ENCODE data around the gene PLEKHG5.
"Not testable (repeated sequence)": the region's sequence is repeated elsewhere in the genome, so short reads cannot be mapped to it uniquely, and the experiment has no call there.

Gene PLEKHG5

DNA sequence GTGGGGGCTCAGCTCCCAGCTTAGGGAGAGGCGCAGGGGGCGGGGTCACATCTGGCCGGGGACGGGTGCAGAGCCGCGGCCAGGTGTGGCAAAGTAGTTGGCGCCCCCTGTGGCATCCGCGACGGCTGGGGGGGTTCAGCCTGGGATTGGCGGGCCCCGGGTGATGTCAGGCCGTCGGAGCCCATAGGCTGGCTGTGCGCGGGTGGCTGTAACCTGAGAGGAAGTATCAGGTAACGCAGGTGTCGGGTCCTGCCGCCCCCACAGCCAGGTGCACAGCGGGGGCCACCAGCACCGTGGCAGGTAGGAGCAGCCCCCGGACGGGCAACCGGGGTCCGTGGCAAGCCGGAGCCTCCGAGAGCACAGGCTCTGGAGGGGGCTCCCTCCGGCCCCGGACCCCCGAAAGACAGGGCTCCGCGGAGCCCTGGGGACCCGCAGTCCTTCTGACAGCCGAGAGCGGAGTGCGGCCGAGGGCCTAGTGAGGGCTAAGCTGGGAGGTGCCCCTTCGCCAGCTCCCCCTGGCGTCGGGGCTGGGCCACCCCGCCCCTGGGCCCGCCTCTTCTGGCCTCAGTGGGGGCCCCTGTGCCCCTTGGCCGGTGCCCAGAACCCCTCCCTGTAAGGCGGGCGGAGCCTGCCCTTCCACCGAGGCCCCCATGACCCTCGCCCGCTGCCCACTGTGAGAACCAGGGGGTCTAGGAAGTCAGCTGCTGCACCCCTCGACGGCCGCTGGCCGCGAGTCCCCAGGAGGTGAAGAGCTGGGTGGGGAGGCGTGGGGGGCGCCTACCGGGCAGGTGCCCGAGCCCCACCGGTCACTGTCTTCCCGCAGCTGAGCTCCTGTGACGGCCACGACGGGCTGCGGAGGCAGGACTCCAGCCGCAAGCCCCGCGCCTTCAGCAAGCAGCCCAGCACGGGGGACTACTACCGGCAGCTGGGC, 43.4 kb downstream of the PLEKHG5 start:
- no peaks in the 10 kb centered on the region for H3K4me1 ChIP-seq (ENCODE audit: low read length)
- H3K4me3 ChIP-seq (ENCODE audit: low read length): peak overlapping the region; percentile 67
- no peaks in the 10 kb centered on the region for H3K36me3 ChIP-seq (replicated peaks; ENCODE audit: low read depth, low read length)
- TF ChIP-seq, protein P1, sequence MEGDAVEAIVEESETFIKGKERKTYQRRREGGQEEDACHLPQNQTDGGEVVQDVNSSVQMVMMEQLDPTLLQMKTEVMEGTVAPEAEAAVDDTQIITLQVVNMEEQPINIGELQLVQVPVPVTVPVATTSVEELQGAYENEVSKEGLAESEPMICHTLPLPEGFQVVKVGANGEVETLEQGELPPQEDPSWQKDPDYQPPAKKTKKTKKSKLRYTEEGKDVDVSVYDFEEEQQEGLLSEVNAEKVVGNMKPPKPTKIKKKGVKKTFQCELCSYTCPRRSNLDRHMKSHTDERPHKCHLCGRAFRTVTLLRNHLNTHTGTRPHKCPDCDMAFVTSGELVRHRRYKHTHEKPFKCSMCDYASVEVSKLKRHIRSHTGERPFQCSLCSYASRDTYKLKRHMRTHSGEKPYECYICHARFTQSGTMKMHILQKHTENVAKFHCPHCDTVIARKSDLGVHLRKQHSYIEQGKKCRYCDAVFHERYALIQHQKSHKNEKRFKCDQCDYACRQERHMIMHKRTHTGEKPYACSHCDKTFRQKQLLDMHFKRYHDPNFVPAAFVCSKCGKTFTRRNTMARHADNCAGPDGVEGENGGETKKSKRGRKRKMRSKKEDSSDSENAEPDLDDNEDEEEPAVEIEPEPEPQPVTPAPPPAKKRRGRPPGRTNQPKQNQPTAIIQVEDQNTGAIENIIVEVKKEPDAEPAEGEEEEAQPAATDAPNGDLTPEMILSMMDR (IDR thresholded peaks at IDR 0.05; ENCODE audit: low read depth, low read length): no peak
- no peak for TF ChIP-seq EZH2phosphoT487 (IDR thresholded peaks at IDR 0.05; ENCODE audit: low read depth)
- H3K79me2 ChIP-seq (ENCODE audit: low read length): no peaks in the 10 kb centered on the region
- no peak overlapping the region for H3K27ac ChIP-seq (ENCODE audit: low read length)
- H4K20me1 ChIP-seq (ENCODE audit: insufficient read depth, low read length): no peaks in the 10 kb centered on the region
- H3K4me2 ChIP-seq (ENCODE audit: low read length): peak overlapping the region; percentile 35
- 0 out of 2 replicates have a peak, but pooled peaks cover 3% of the 10 kb centered on the region for H3K27me3 ChIP-seq (ENCODE audit: low read depth, low read length)
- H3K9ac ChIP-seq (ENCODE audit: low read length): no peak overlapping the region
- H2AFZ ChIP-seq (ENCODE audit: low read depth, low read length): no peak overlapping the region
- no peaks in the 10 kb centered on the region for H3K9me3 ChIP-seq (ENCODE audit: insufficient read depth, low read length)

DNA sequence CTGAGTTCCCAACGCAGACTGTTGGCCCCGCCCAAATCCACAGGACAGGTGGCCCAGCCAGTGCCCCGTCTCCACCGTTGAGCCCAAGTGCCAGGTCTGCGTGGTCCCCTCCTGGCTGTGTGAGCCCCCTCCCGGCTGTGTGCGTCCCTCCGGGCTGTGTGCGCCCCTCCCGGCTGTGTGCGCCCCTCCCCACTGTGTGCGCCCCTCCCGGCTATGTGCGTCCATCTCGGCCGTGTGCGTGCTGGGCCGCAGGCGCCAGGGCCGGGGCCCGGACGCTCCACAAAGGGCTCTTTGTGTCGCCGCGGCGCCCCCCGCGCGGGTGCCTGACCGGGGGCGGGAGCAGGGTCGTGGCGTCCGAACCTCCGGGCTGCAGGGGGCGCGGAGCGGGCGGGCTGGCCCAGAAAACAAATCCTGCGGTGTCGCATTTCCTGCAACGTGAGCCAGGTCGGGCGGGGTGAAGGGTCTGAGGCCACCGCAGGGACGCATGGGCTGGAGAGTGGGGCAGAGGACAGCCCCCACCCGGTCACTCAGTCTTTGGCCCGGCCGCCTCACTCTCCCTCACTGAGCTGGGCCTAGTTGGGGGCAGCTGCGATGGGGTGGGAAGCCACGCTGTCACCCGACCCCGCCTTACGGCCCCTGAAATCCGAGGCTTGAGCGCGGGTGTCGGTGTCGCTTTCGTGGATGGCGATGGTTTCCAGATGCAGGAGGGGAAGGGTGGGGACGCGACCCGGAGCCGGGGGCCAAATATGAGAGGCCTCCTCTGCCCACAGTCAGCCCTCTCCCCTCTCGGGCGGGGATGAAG, 44.2 kb downstream of the PLEKHG5 start:
- Histone ChIP-seq H3K4me2 (ENCODE audit: low read length) (peak overlapping the region; percentile 35), H3K9ac (ENCODE audit: low read length) (no peak overlapping the region)

DNA sequence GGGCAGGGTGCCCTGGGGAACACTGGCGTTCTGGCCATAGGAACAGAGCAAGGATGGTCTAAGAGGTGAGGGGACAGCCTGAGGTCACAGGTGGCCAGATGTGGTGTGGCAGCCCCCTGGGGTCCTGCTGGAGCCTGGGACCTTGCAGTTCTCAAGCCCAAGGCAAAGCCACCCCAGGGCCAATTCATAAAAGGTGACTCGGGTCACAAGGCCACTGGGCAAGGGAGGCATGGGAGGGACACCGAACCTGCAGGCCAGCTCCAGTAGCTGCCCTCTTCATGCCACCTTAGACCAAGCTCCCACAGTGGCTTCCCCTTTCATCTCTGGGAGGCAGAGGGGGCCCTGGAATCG, 44.8 kb downstream of the PLEKHG5 start:
- no peaks in the 10 kb centered on the region for H3K36me3 ChIP-seq (replicated peaks; ENCODE audit: low read depth, low read length)
- TF ChIP-seq, protein P1 (IDR thresholded peaks at IDR 0.05; ENCODE audit: low read depth, low read length): no peak
- TF ChIP-seq EZH2phosphoT487 (IDR thresholded peaks at IDR 0.05; ENCODE audit: low read depth): no peak
- no peak overlapping the region for H3K9ac ChIP-seq (ENCODE audit: low read length)
- H3K4me2 ChIP-seq (ENCODE audit: low read length): peak overlapping the region; percentile 35
- H2AFZ ChIP-seq (ENCODE audit: low read depth, low read length): no peak overlapping the region
- H3K9me3 ChIP-seq (ENCODE audit: insufficient read depth, low read length): no peaks in the 10 kb centered on the region
- H4K20me1 ChIP-seq (ENCODE audit: insufficient read depth, low read length): no peaks in the 10 kb centered on the region
- H3K4me1 ChIP-seq (ENCODE audit: low read length): no peaks in the 10 kb centered on the region
- no peaks in the 10 kb centered on the region for H3K79me2 ChIP-seq (ENCODE audit: low read length)
- no peak overlapping the region for H3K27ac ChIP-seq (ENCODE audit: low read length)
- H3K27me3 ChIP-seq (ENCODE audit: low read depth, low read length): 0 out of 2 replicates have a peak, but pooled peaks cover 3% of the 10 kb centered on the region
- peak overlapping the region; percentile 67 for H3K4me3 ChIP-seq (ENCODE audit: low read length)

More for the DNA sequence above, 44.2 kb downstream of the PLEKHG5 start:
- Histone ChIP-seq H3K9me3 (ENCODE audit: insufficient read depth, low read length) (no peaks in the 10 kb centered on the region), H3K27ac (ENCODE audit: low read length) (no peak overlapping the region), H4K20me1 (ENCODE audit: insufficient read depth, low read length) (no peaks in the 10 kb centered on the region), H3K79me2 (ENCODE audit: low read length) (no peaks in the 10 kb centered on the region), H3K27me3 (ENCODE audit: low read depth, low read length) (0 out of 2 replicates have a peak, but pooled peaks cover 3% of the 10 kb centered on the region), H3K4me1 (ENCODE audit: low read length) (no peaks in the 10 kb centered on the region), H3K36me3 (replicated peaks; ENCODE audit: low read depth, low read length) (no peaks in the 10 kb centered on the region), H3K4me3 (ENCODE audit: low read length) (peak overlapping the region; percentile 67), H2AFZ (ENCODE audit: low read depth, low read length) (no peak overlapping the region)
- TF ChIP-seq, protein P1 (IDR thresholded peaks at IDR 0.05; ENCODE audit: low read depth, low read length): no peak
- no peak for TF ChIP-seq EZH2phosphoT487 (IDR thresholded peaks at IDR 0.05; ENCODE audit: low read depth)

DNA sequence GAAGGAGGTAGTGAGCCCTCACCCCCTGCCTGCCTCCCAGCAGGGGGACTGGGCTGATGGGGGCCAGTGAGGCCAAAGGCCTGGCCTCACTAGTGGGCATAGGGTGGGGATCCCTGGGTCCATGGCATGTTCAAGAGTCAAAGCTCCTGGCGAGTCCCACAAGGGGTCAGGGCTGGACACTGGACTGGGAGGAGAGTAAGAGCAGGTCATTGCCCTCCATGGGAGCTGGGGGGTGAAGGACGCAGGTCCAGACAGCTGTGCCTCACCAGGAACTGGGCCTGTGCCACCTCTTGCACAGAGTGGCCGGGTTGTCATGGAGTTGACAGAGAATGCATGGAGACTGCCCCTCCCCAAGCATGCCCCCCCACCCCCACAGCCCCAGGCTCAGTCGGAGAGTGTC, 45.5 kb downstream of the PLEKHG5 start:
- H3K36me3 ChIP-seq (replicated peaks; ENCODE audit: low read depth, low read length); H3K9me3 ChIP-seq (ENCODE audit: insufficient read depth, low read length); H3K27me3 ChIP-seq (ENCODE audit: low read depth, low read length); H3K4me3 ChIP-seq (ENCODE audit: low read length); H3K27ac ChIP-seq (ENCODE audit: low read length); H3K79me2 ChIP-seq (ENCODE audit: low read length); H4K20me1 ChIP-seq (ENCODE audit: insufficient read depth, low read length); H3K4me1 ChIP-seq (ENCODE audit: low read length); H3K9ac ChIP-seq (ENCODE audit: low read length); H2AFZ ChIP-seq (ENCODE audit: low read depth, low read length); H3K4me2 ChIP-seq (ENCODE audit: low read length): not testable (repeated sequence)
